GM10847 (cell line): ENCODE measurements around the gene UBXN1.

Experiments used
- POLR2A ChIP-seq: IDR thresholded peaks from 2 replicates; pipeline ENCODE4 v1.6.1; 2011; ENCODE audit not compliant: insufficient read length; ENCODE audit errors: extremely low read depth

The UBXN1 gene

GRCh38 chr11:62715150-62716130 lies 36.6 kb upstream of the UBXN1 start:
- no peak for TF ChIP-seq POLR2A

GRCh38 chr11:62713343-62713742 lies 34.5 kb upstream of the UBXN1 start:
- no peak for TF ChIP-seq POLR2A

GRCh38 chr11:62712861-62713260 lies 34.0 kb upstream of the UBXN1 start:
- TF ChIP-seq POLR2A: no peak

GRCh38 chr11:62712276-62712812 lies 33.5 kb upstream of the UBXN1 start:
- TF ChIP-seq POLR2A: no peak

GRCh38 chr11:62710001-62710345 lies 31.1 kb upstream of the UBXN1 start:
- TF ChIP-seq POLR2A: no peak

- peak; percentile 79 for TF ChIP-seq POLR2A
Measured at GRCh38 chr11:62709247-62710000, 30.6 kb upstream of the UBXN1 start.

- no peak for TF ChIP-seq POLR2A
Measured at GRCh38 chr11:62708793-62709192, 29.9 kb upstream of the UBXN1 start.

- TF ChIP-seq POLR2A: no peak
Measured at GRCh38 chr11:62708392-62708791, 29.5 kb upstream of the UBXN1 start.

GRCh38 chr11:62707277-62707861 lies 28.5 kb upstream of the UBXN1 start, which contains the start of the genes BSCL2 and GNG3:
Gene BSCL2, minus strand, starts transcription at chr11:62707424. Its CDS starts 229 bp downstream, at chr11:62707195.
Gene GNG3, plus strand, starts transcription at chr11:62707676. Its CDS starts 620 bp downstream, at chr11:62708296.
- no peak for TF ChIP-seq POLR2A

GRCh38 chr11:62706850-62707247 lies 28.0 kb upstream of the UBXN1 start:
- TF ChIP-seq POLR2A: no peak

GRCh38 chr11:62705880-62706849 lies 27.3 kb upstream of the UBXN1 start:
- TF ChIP-seq POLR2A: peak; percentile 49

GRCh38 chr11:62705413-62705812 lies 26.5 kb upstream of the UBXN1 start:
- no peak for TF ChIP-seq POLR2A

GRCh38 chr11:62702246-62702645 lies 23.4 kb upstream of the UBXN1 start:
- TF ChIP-seq POLR2A: no peak
